Smooth muscle cell (in vitro differentiated cells): Measurements from ENCODE around the gene TOMM34. TPM values are rescaled to one million over a fixed set of nuclear protein-coding genes. Genes with fewer than 3 reads are reported as not detected.

Source experiments
- DNase-seq: peaks from one replicate; lab custom pipeline; 2025; ENCODE audit not compliant: unreplicated experiment; lab: John Stamatoyannopoulos, UW
- H2AFZ ChIP-seq: fragments of 200-600 bp; sonication (generic); 2 replicates; pipeline ENCODE4 v1.6.0; 2016; ENCODE audit warnings: antibody characterized with exemption, low read depth, mild to moderate bottlenecking
- H3F3A ChIP-seq: fragments of 200-600 bp; sonication (generic); 2 replicates; pipeline ENCODE4 v1.6.0; 2017; ENCODE audit warnings: antibody characterized with exemption, low read depth
- H3K27ac ChIP-seq: fragments of 200-600 bp; sonication (generic); 2 replicates; pipeline ENCODE4 v1.5.1; 2016; ENCODE audit warnings: low read depth, mild to moderate bottlenecking
- H3K27me3 ChIP-seq: fragments of 200-600 bp; sonication (generic); 2 replicates; pipeline ENCODE4 v1.6.1; 2016; ENCODE audit warnings: low read depth, mild to moderate bottlenecking
- H3K36me3 ChIP-seq: fragments of 200-600 bp; sonication (generic); 2 replicates; pipeline ENCODE4 v1.5.1; 2016; ENCODE audit warnings: low read depth
- H3K4me1 ChIP-seq: fragments of 200-600 bp; sonication (generic); 2 replicates; pipeline ENCODE4 v1.5.1; 2016; ENCODE audit warnings: low read depth
- H3K4me2 ChIP-seq: fragments of 200-600 bp; sonication (generic); 2 replicates; pipeline ENCODE4 v1.6.0; 2016; ENCODE audit warnings: mild to moderate bottlenecking
- H3K4me3 ChIP-seq: fragments of 200-600 bp; sonication (generic); 2 replicates; pipeline ENCODE4 v1.5.1; 2016; ENCODE audit warnings: mild to moderate bottlenecking
- H3K79me2 ChIP-seq: fragments of 200-600 bp; sonication (generic); 2 replicates; pipeline ENCODE4 v1.6.0; 2016; ENCODE audit warnings: low read depth, mild to moderate bottlenecking
- H3K9ac ChIP-seq: fragments of 200-600 bp; sonication (generic); 2 replicates; pipeline ENCODE4 v1.6.0; 2016; ENCODE audit warnings: low read depth
- H3K9me3 ChIP-seq: fragments of 200-600 bp; sonication (generic); replicated peaks from 2 replicates; pipeline ENCODE4 v1.5.1; 2016; ENCODE audit warnings: low read depth
- H4K20me1 ChIP-seq: fragments of 200-600 bp; sonication (generic); 2 replicates; pipeline ENCODE4 v1.6.0; 2016; ENCODE audit warnings: low read depth
- CTCF ChIP-seq: fragments of 200-600 bp; sonication (generic); IDR thresholded peaks from 2 replicates; pipeline ENCODE4 v1.5.1; 2017; ENCODE audit warnings: borderline replicate concordance, mild to moderate bottlenecking, antibody characterized with exemption; ENCODE audit not compliant: insufficient read depth, poor library complexity, severe bottlenecking
- WGBS: methylation state at CpG from one replicate; pipeline ENCODE4 v1.1.7; 2016; ENCODE audit warnings: low lambda C conversion rate; 5-methylcytosine and 5-hydroxymethylcytosine counted together
- polyA plus RNA-seq: library from polyadenylated mRNA; unstranded; fragments of >200 nt; fragmentation: Nextera tagmentation; extraction: Ambion mirVana; gene quantifications from 2 replicates; pipeline ENCODE4 v1.2.1, GENCODE V29; 2016
- total RNA-seq: library from RNA; depleted of rRNA; stranded (reverse); fragments of >200 nt; gene quantifications from 2 replicates; pipeline ENCODE4 v1.2.3, GENCODE V29; 2014

TOMM34 gene
- total and polyA plus RNA-seq, 2 experiments from 2014 or later, result 27.2 to 34.9 TPM

- Histone ChIP-seq H3K4me2 (no peak overlapping the region), H3K4me1 (peaks cover 7% of the 10 kb centered on the region), H3K27ac (no peak overlapping the region), H3K36me3 (peaks cover 3% of the 10 kb centered on the region), H4K20me1 (no peaks in the 10 kb centered on the region), H3K9me3 (no peaks in the 10 kb centered on the region), H2AFZ (no peak overlapping the region), H3K79me2 (peaks cover 55% of the 10 kb centered on the region), H3K4me3 (no peak overlapping the region), H3K9ac (no peak overlapping the region), H3F3A (no peaks in the 10 kb centered on the region), H3K27me3 (no peaks in the 10 kb centered on the region)
- no peak for TF ChIP-seq CTCF
- no peak for DNase-seq
- WGBS, result 71% methylated on average over 3 of the region's 3 CpGs
Observed at GRCh38 chr20:44969300-44969894, 9.2 kb upstream of the TOMM34 start.

GRCh38 chr20:44967207-44967807, 7.1 kb upstream of the TOMM34 start:
- H3K79me2 ChIP-seq, result peaks cover 55% of the 10 kb centered on the region

GRCh38 chr20:44966030-44966961, 6.1 kb upstream of the TOMM34 start, which contains the start of gene STK4:
Gene STK4 (plus strand): TSS chr20:44966512. CDS start chr20:44966569, 57 bp downstream.
- Histone ChIP-seq H3K27ac (no peak within 1 kb of the TSS), H3K4me1 (peaks cover 9% of the 10 kb centered on the region), H4K20me1 (no peaks in the 10 kb centered on the region), H3K4me3 (peak within 1 kb of the TSS; percentile 81), H3K9me3 (no peaks in the 10 kb centered on the region), H3K79me2 (peaks cover 46% of the 10 kb centered on the region), H3K9ac (peak within 1 kb of the TSS; percentile 56), H3K27me3 (no peaks in the 10 kb centered on the region), H2AFZ (peak within 1 kb of the TSS; percentile 82), H3F3A (no peaks in the 10 kb centered on the region), H3K4me2 (peak within 1 kb of the TSS; percentile 90), H3K36me3 (no peaks in the 10 kb centered on the region)
- WGBS, result 1% methylated on average over 66 of the region's 68 CpGs
- DNase-seq, result peak; percentile 67
- peak; percentile 17 for TF ChIP-seq CTCF

More at GRCh38 chr20:44967207-44967807, 7.1 kb upstream of the TOMM34 start:
- peaks cover 3% of the 10 kb centered on the region for H3K36me3 ChIP-seq
- H3F3A ChIP-seq, result no peaks in the 10 kb centered on the region
- H3K9me3 ChIP-seq, result no peaks in the 10 kb centered on the region
- H3K4me1 ChIP-seq, result peaks cover 7% of the 10 kb centered on the region
- 63% methylated on average over 5 of the region's 5 CpGs for WGBS
- H3K27me3 ChIP-seq, result no peaks in the 10 kb centered on the region
- no peak overlapping the region for H3K27ac ChIP-seq
- H3K4me2 ChIP-seq, result peak overlapping the region; percentile 90
- H4K20me1 ChIP-seq, result no peaks in the 10 kb centered on the region
- peak overlapping the region; percentile 81 for H3K4me3 ChIP-seq
- H2AFZ ChIP-seq, result no peak overlapping the region
- no peak overlapping the region for H3K9ac ChIP-seq
- DNase-seq, result no peak
- TF ChIP-seq CTCF, result no peak
